T-helper 1 cell (primary cell): ENCODE measurements around the gene SLC38A10.

Experiments used
- DNase-seq, 5 donors: peaks; one replicate each; pipeline ENCODE4 v3.0.0-alpha.2; 2012 to 2020
- total RNA-seq, 4 donors: gene quantifications; one replicate each; lab custom pipeline; 2026; lab: John Stamatoyannopoulos, UW

Gene SLC38A10
- total RNA-seq: 88.3 to 98.0 (median 89.5) reads per million in 4 donors

GRCh38 chr17:81295031-81295675 lies at the start of gene SLC38A10:
TSS of gene SLC38A10 (minus strand) at chr17:81295307. CDS start at chr17:81294921, 386 bp downstream.
- DNase-seq: peak; percentile 79 to 92 (median 87)

GRCh38 chr17:81342269-81343070 lies 47.4 kb upstream of the SLC38A10 start:
- DNase-seq: no peak

- no peak for DNase-seq
Measured at GRCh38 chr17:81341516-81342268, 46.6 kb upstream of the SLC38A10 start.

- DNase-seq: no peak
Measured at GRCh38 chr17:81340607-81341515, 45.8 kb upstream of the SLC38A10 start.

- DNase-seq: no peak
Measured at GRCh38 chr17:81339534-81340296, 44.6 kb upstream of the SLC38A10 start.

GRCh38 chr17:81339191-81339533 lies 44.1 kb upstream of the SLC38A10 start:
- DNase-seq: no peak

- no peak for DNase-seq
Measured at GRCh38 chr17:81338274-81339190, 43.4 kb upstream of the SLC38A10 start.

GRCh38 chr17:81337476-81337879 lies 42.4 kb upstream of the SLC38A10 start:
- DNase-seq: no peak

GRCh38 chr17:81336930-81337325 lies 41.8 kb upstream of the SLC38A10 start:
- DNase-seq: no peak

GRCh38 chr17:81336296-81336929 lies 41.3 kb upstream of the SLC38A10 start:
- no peak for DNase-seq

GRCh38 chr17:81335773-81336157 lies 40.7 kb upstream of the SLC38A10 start:
- no peak for DNase-seq

- DNase-seq: no peak
Measured at GRCh38 chr17:81334987-81335772, 40.1 kb upstream of the SLC38A10 start.

- no peak for DNase-seq
Measured at GRCh38 chr17:81334391-81334901, 39.3 kb upstream of the SLC38A10 start.

- no peak for DNase-seq
Measured at GRCh38 chr17:81333616-81334368, 38.7 kb upstream of the SLC38A10 start.

GRCh38 chr17:81332914-81333528 lies 37.9 kb upstream of the SLC38A10 start:
- no peak for DNase-seq

GRCh38 chr17:81332118-81332834 lies 37.2 kb upstream of the SLC38A10 start:
- DNase-seq: no peak

- peak in 1 of 5 donors; percentile 3 for DNase-seq
Measured at GRCh38 chr17:81331527-81332043, 36.5 kb upstream of the SLC38A10 start.
